Activated T-helper 2 cell treated with anti-CD3 and anti-CD28 coated beads, Interferon-gamma antibody, Interleukin-2, Interleukin-4, amounts not matched to agents 10 μg/mL and 5 μg/mL and 100 μg/mL, durations not matched to agents 14 hours and 24 hours and 36 hours (primary cell): ENCODE data around the gene USP6NL. TPM values are rescaled to one million over a fixed set of nuclear protein-coding genes. Genes with fewer than 3 reads are reported as not detected.

Experiments
- DNase-seq: peaks from one replicate; pipeline ENCODE4 v3.0.0; 2021; ENCODE audit warnings: low spot score
- H3K27ac Mint-ChIP-seq: one replicate; pipeline ENCODE4 v1.8.0; 2021; ENCODE audit warnings: mixed read lengths
- H3K27me3 Mint-ChIP-seq: one replicate; pipeline ENCODE4 v1.8.0; 2021; ENCODE audit warnings: low read depth, mixed read lengths
- H3K36me3 Mint-ChIP-seq: one replicate; pipeline ENCODE4 v1.8.0; 2021; ENCODE audit warnings: low read depth, mixed read lengths
- H3K4me1 Mint-ChIP-seq: one replicate; pipeline ENCODE4 v1.8.0; 2021; ENCODE audit warnings: low read depth, mixed read lengths
- H3K4me3 Mint-ChIP-seq: one replicate; pipeline ENCODE4 v1.8.0; 2021; ENCODE audit warnings: low read depth, mild to moderate bottlenecking, moderate library complexity, mixed read lengths
- H3K9me3 Mint-ChIP-seq: one replicate; pipeline ENCODE4 v1.8.0; 2021; ENCODE audit warnings: mixed read lengths
- intact Hi-C: fragments of 100-400 bp; cut with micrococcal nuclease; formaldehyde crosslinking; loops from one replicate; pipeline ENCODE4 v1.15.1; 2023
- total RNA-seq: library from RNA; stranded (reverse); gene quantifications from 2 replicates; pipeline ENCODE4 v1.2.3, GENCODE V29; 2022

Gene USP6NL
- total RNA-seq, 1 donor from 2014 or later: 0.50 TPM

DNA sequence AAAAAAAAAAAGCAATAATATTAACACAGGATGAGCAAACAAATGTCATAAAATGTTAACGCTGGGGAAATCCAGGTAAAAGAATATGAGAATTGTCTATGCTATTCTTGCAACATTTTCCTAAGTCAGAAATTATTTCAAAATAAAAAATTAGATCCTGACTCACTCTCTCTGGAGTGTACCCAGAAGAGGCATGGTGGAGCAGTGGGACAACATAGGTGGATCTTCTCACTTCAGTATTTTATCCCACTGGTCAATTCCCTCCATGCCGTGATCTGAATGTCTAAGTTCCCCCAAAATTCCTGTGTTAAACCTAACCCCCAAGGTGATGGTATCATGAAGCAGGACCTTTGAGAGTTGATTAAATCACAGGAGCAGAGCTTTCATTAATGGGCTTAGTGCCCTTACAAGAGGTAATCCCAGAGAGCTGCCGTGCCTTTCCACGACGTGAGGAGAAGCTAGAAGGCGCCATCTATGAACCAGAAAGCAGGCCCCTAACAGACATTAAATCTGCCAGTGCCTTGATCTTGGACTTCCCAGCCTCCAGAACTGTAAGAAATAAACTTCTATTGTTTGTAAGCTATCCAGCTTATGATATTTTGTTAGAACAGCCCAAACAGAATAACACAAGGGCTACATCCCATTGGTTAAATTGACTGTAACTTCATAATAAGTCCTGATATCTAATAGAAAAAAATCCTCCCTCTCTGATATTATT, 35.2 kb downstream of the USP6NL start:
- no peak for DNase-seq
- intact Hi-C loops: loop anchor here (10.0 kb wide), 1 partner anchor 51 kb away; no protein-coding TSS in a partner anchor
- peaks cover 13% of the 10 kb centered on the region for H3K4me1 Mint-ChIP-seq

DNA sequence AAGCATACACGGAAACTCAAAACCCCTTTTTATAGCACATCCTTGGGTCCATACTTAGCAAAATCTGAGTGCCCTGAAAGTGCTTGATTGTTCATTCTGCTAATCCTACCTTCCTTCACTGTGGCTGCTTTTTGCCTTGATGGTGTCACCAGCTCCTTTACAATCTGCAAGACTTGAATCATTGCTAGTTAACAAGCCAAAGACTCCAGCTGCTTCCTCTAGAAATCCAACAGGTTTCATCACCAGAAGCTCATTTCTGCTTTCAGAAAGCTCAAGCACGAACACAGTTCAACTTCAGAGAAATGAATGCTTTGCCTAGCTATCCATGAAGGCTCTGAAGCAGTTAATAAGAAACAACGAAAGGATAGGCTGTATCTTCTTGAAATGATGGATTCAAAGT, 38.0 kb downstream of the USP6NL start:
- Mint-ChIP-seq H3K36me3 (no peaks in the 10 kb centered on the region), H3K9me3 (no peaks in the 10 kb centered on the region), H3K27ac (no peak overlapping the region), H3K4me1 (no peaks in the 10 kb centered on the region), H3K4me3 (no peak overlapping the region), H3K27me3 (peaks cover 35% of the 10 kb centered on the region)
- intact Hi-C loops: loop anchor here (10.0 kb wide), 1 partner anchor 49 kb away; no protein-coding TSS in a partner anchor
- DNase-seq: no peak

More for the DNA sequence above, 35.2 kb downstream of the USP6NL start:
- Mint-ChIP-seq H3K27me3 (peaks cover 37% of the 10 kb centered on the region), H3K4me3 (no peak overlapping the region), H3K9me3 (no peaks in the 10 kb centered on the region), H3K27ac (no peak overlapping the region), H3K36me3 (no peaks in the 10 kb centered on the region)

DNA sequence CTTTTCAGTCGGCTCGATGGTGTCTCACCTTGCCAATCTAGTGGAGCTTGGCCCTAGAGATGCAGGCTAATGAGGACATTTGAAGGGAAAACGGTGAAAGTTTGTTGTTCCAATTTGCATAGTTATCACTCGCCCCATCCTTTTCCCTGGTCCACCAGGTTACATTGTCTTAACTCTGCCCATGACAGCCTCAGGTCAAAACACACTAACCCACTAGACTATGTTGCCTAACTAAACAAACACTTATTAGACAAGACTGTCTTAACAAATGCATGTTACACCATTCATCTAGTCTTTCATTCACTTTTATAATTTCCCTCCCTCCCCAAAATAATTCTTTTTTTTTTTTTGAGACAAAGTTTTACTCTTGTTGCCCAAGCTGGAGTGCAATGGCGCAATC, 40.7 kb downstream of the USP6NL start:
- Mint-ChIP-seq H3K36me3 (no peaks in the 10 kb centered on the region), H3K4me3 (no peak overlapping the region), H3K4me1 (no peaks in the 10 kb centered on the region), H3K27ac (no peak overlapping the region), H3K9me3 (no peaks in the 10 kb centered on the region), H3K27me3 (peaks cover 32% of the 10 kb centered on the region)
- intact Hi-C loops: loop anchor here (10.0 kb wide), 1 partner anchor 46 kb away; no protein-coding TSS in a partner anchor
- DNase-seq: no peak

DNA sequence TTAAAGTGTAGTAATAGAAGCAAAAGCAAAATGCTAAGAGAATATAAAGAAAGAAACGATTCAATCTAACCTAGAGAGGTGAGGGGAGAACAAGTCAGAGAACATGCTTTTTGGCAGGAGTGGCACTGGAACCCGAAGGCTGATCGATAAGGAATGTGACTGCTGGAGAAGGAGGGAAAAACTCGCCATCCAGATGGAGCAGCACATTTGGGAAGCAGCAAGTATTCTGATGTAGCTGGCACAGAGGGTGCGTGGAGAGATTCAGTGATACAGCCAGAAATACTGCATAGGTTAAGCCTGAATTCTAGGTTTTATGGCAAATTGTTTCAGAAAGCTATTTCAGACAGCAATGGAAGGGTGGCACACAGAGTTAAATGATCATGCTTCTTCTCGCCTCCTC, 42.0 kb downstream of the USP6NL start:
- H3K4me3 Mint-ChIP-seq: no peak overlapping the region
- H3K36me3 Mint-ChIP-seq: no peaks in the 10 kb centered on the region
- intact Hi-C loops: no loop called here
- H3K27me3 Mint-ChIP-seq: peaks cover 19% of the 10 kb centered on the region
- H3K4me1 Mint-ChIP-seq: no peaks in the 10 kb centered on the region
- H3K27ac Mint-ChIP-seq: no peak overlapping the region
- DNase-seq: no peak
- no peaks in the 10 kb centered on the region for H3K9me3 Mint-ChIP-seq

DNA sequence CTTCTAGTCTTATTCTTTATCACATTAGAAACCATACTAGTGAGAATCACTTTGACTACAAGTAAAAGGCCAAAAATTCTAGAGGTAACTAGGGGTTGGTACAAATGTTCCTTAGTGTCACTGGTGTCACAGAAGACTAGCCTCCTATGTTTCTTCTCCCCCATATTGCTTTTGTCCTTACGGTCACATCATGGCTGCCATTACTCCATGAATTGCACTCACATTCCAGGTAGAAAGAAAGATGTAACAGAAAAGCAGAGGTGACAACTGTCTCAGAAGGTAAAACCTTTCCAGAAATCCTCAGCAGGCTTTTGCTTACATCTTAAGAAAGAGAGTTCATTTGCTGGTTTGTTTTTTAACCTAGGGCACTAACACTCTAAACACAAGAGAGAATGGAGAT, 42.9 kb downstream of the USP6NL start:
- Mint-ChIP-seq H3K36me3 (no peaks in the 10 kb centered on the region), H3K27me3 (peaks cover 18% of the 10 kb centered on the region), H3K9me3 (no peaks in the 10 kb centered on the region), H3K4me1 (no peaks in the 10 kb centered on the region), H3K4me3 (no peak overlapping the region), H3K27ac (no peak overlapping the region)
- intact Hi-C loops: no loop called here
- no peak for DNase-seq

DNA sequence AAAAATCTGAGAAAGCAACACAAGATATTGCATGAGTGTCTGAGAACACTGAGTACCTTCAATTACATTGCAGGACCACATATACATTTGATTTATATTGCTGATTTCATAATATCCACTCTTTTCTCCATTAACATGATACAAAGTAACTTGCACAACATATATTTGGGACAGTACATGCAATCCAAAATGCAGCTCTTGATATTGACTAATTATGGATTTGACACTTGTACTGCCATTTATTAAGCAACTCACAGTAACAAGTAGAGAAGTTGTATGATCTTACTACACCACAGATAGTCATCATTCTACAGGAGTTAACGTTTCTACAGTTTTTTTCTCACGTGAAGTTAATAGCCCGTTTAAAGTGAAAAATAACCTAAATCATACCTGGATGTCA, 46.7 kb downstream of the USP6NL start:
- H3K36me3 Mint-ChIP-seq: no peaks in the 10 kb centered on the region
- H3K27ac Mint-ChIP-seq: no peak overlapping the region
- H3K27me3 Mint-ChIP-seq: peaks cover 15% of the 10 kb centered on the region
- no peaks in the 10 kb centered on the region for H3K9me3 Mint-ChIP-seq
- no peak overlapping the region for H3K4me3 Mint-ChIP-seq
- no peak for DNase-seq
- intact Hi-C loops: no loop called here
- H3K4me1 Mint-ChIP-seq: no peaks in the 10 kb centered on the region

DNA sequence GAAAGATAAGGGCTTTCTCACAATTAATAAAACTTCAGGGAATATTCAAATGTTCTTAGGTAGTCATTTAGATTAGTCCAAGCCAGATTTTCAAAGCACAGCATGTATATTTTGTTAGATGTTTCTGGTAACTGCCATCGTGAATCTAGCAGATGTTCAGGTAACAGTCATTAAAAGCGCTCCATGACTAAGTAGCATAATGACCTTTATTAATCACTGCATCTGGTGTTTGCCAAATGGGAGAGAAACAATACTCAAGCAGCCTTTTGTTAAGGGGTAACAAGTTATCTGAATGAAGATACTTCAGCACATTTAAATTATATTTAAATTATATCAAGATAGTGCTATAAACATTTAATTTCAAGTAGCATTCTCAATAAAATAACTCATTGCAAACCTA, 47.5 kb downstream of the USP6NL start:
- H3K4me3 Mint-ChIP-seq: no peak overlapping the region
- H3K27me3 Mint-ChIP-seq: peaks cover 13% of the 10 kb centered on the region
- H3K4me1 Mint-ChIP-seq: no peaks in the 10 kb centered on the region
- H3K9me3 Mint-ChIP-seq: no peaks in the 10 kb centered on the region
- no peak for DNase-seq
- no peaks in the 10 kb centered on the region for H3K36me3 Mint-ChIP-seq
- intact Hi-C loops: no loop called here
- H3K27ac Mint-ChIP-seq: no peak overlapping the region

DNA sequence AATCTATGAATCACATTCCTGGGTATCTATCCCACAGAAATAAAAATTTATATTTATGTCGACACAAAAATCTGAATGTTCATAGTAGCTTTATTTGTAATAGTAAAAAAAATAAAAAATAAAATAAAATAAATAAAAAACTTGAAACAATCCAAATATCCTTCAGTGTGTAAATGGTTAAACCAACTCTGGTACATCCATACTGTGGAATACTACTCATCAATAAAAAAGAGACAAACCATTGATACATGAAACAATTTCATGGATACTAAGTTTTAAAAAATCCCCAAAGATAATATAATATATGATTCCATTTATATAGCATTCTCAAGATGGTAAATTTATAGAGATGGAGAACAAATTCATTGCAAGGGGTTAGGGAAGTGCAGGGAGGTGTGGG, 48.6 kb downstream of the USP6NL start:
- no peaks in the 10 kb centered on the region for H3K9me3 Mint-ChIP-seq
- intact Hi-C loops: no loop called here
- H3K4me1 Mint-ChIP-seq: no peaks in the 10 kb centered on the region
- no peak overlapping the region for H3K4me3 Mint-ChIP-seq
- no peak overlapping the region for H3K27ac Mint-ChIP-seq
- H3K27me3 Mint-ChIP-seq: peaks cover 17% of the 10 kb centered on the region
- no peak for DNase-seq
- no peaks in the 10 kb centered on the region for H3K36me3 Mint-ChIP-seq

DNA sequence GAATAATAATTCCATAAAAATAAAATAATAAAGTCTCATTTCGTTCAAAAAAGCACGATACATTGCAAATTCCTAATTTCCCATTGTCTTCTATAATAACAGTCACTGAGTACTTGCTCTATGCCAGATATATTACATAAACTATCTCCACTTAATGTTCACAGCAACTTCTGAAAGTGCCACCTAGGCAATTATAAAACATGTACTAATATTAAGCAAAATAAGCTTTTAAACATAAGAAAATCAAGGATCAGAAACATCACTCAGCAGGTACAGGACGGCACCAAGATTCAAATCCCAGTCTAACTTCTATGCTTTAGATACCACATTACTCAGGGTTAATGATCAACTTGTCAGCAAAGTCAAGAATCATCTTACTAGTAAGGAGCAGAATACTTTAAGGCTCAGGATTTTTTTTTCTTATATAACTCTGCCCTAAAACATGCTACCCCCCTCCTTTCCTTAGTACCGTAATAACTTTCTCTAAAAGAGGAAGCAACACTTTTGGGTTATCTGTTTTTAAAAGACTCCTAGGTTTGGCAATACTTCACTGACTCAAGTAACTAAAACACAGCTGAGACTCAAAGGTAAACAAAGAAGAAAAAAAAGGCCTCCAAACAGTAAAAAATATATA, 51.3 kb downstream of the USP6NL start:
- DNase-seq: no peak
- H3K4me3 Mint-ChIP-seq: no peak overlapping the region
- H3K9me3 Mint-ChIP-seq: no peaks in the 10 kb centered on the region
- peaks cover 3% of the 10 kb centered on the region for H3K4me1 Mint-ChIP-seq
- intact Hi-C loops: no loop called here
- peaks cover 25% of the 10 kb centered on the region for H3K27me3 Mint-ChIP-seq
- H3K27ac Mint-ChIP-seq: no peak overlapping the region
- no peaks in the 10 kb centered on the region for H3K36me3 Mint-ChIP-seq

DNA sequence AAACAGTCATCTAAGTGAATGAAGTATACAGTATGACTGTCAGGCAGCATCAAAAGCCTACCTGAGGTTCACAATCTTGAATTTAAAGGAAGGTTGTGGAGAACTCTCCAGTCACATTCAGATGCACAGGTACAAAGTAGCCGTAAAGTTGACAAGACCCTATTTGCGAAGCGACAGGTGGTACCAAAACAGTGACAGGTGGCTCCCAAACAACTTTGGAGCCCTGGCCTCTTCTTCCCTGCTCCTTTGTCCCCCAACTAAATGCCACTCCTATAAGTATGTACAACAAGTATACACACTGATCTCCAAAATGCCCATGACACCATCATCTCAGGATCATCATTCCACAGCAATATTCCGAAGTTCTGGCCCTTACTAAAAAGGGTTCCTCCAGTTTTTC, 53.5 kb downstream of the USP6NL start:
- Mint-ChIP-seq H3K4me1 (peaks cover 15% of the 10 kb centered on the region), H3K36me3 (no peaks in the 10 kb centered on the region), H3K4me3 (no peak overlapping the region), H3K27me3 (peaks cover 21% of the 10 kb centered on the region), H3K9me3 (no peaks in the 10 kb centered on the region), H3K27ac (no peak overlapping the region)
- intact Hi-C loops: no loop called here
- DNase-seq: no peak

DNA sequence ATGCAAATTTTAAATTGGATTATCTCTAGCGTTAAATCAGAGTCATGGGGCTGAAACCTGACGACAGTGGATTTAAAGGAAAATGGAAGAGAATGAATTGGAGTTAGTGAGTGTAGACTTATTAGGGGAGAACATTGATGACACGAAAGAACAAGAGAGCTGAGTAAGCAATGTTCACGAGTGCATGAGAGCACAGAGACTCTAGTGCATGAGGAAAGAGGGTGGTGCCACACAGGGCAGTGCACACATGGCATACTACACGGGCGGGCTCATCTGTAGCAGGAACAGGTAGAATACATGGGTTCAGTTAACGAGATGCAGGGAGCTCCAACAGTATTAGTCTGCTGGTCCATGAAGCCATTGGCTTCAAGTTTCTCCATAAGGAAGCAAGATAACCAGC, 53.9 kb downstream of the USP6NL start:
- intact Hi-C loops: no loop called here
- Mint-ChIP-seq H3K27me3 (peaks cover 21% of the 10 kb centered on the region), H3K36me3 (no peaks in the 10 kb centered on the region), H3K9me3 (no peaks in the 10 kb centered on the region), H3K4me1 (peaks cover 16% of the 10 kb centered on the region), H3K27ac (no peak overlapping the region), H3K4me3 (no peak overlapping the region)
- no peak for DNase-seq

DNA sequence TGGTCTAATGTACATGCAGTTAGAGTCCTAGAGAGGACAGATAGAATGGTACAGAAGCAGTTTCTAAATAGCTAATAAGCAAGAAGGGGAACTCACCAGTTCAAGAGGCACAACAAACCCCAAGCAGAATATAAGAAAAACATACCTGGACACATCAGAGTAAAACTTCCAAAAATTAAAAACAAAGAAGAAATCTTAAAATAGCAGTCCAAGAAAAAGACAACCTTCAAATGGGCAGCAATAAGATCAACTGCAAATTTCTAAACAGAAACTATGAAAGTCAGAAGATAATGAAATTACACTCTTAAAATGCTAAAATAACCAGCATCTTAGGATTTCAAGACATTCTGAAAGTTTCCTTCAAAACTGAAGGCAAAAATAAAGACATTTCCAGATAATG, 55.9 kb downstream of the USP6NL start:
- Mint-ChIP-seq H3K27ac (no peak overlapping the region), H3K9me3 (no peaks in the 10 kb centered on the region), H3K27me3 (peaks cover 17% of the 10 kb centered on the region), H3K4me1 (peaks cover 23% of the 10 kb centered on the region), H3K4me3 (no peak overlapping the region), H3K36me3 (no peaks in the 10 kb centered on the region)
- intact Hi-C loops: no loop called here
- no peak for DNase-seq

DNA sequence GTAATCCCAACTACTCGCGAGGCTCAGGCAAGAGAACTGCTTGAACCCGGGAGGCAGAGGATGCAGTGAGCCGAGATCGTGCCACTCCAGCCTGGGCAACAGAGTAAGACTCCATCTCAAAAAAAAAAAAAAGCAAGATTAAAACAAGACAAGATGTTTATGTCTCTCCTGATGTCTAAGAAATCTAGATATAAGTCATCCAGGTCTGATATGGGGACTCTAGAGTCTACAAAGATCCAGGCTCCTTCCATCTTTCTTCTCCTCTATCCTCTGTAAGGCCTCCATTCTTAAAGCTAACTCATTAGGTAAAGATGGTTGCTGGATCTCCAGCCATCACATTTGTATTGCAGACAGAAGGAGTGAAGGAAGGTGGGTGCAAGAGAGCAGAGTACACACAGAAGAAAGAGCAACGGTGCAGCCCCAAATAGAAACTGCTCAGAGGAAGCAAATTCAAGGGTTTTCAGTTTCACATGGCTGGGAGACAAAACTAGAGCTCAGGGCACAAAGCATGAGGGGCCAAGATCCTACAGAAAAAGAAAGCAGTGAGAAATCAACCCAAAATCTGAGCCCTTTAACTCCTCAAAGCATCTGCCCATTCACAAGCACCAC, 57.6 kb downstream of the USP6NL start:
- H3K36me3 Mint-ChIP-seq: no peaks in the 10 kb centered on the region
- H3K27ac Mint-ChIP-seq: peak overlapping the region; percentile 13
- H3K27me3 Mint-ChIP-seq: peaks cover 21% of the 10 kb centered on the region
- no peaks in the 10 kb centered on the region for H3K9me3 Mint-ChIP-seq
- DNase-seq: no peak
- peaks cover 23% of the 10 kb centered on the region for H3K4me1 Mint-ChIP-seq
- H3K4me3 Mint-ChIP-seq: no peak overlapping the region
- intact Hi-C loops: loop anchor here (2.0 kb wide), 1 partner anchor 25 kb away; no protein-coding TSS in a partner anchor
